ENCODE data around the gene TASP1.

The TASP1 gene

GRCh38 chr20:13443690-13444089 lies 195.0 kb downstream of the TASP1 start:
- TF ChIP-seq, protein P1, sequence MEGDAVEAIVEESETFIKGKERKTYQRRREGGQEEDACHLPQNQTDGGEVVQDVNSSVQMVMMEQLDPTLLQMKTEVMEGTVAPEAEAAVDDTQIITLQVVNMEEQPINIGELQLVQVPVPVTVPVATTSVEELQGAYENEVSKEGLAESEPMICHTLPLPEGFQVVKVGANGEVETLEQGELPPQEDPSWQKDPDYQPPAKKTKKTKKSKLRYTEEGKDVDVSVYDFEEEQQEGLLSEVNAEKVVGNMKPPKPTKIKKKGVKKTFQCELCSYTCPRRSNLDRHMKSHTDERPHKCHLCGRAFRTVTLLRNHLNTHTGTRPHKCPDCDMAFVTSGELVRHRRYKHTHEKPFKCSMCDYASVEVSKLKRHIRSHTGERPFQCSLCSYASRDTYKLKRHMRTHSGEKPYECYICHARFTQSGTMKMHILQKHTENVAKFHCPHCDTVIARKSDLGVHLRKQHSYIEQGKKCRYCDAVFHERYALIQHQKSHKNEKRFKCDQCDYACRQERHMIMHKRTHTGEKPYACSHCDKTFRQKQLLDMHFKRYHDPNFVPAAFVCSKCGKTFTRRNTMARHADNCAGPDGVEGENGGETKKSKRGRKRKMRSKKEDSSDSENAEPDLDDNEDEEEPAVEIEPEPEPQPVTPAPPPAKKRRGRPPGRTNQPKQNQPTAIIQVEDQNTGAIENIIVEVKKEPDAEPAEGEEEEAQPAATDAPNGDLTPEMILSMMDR (IDR thresholded peaks at IDR 0.05; ENCODE audit: insufficient read depth, low read depth, low read length, missing control alignments): no peak
- DNase-seq (ENCODE audit: low read depth): no peak
- H3K4me3 ChIP-seq (ENCODE audit: low read length): no peak overlapping the region

DNA sequence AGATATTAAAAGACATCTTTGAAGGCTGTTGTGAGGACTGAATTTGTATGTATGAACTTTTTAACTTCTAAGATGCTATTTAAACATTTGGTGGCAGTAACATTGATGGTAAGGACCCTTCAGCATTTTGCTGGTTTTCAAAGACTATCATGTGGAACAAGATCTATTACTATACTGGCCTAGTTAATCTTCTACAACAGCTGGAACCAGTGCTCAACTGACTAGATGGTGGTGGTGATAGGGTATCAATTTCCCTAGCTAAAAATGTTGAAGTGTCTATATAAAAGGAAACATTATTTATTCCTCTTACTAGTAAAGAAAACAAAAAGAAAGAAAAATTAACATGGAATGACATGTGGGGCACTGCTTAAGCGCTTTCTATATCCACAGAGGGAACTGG lies 195.7 kb downstream of the TASP1 start:
- DNase-seq (ENCODE audit: low read depth): no peak
- TF ChIP-seq, protein P1 (IDR thresholded peaks at IDR 0.05; ENCODE audit: insufficient read depth, low read depth, low read length, missing control alignments): no peak
- no peak overlapping the region for H3K4me3 ChIP-seq (ENCODE audit: low read length)

GRCh38 chr20:13441388-13441787 lies 197.3 kb downstream of the TASP1 start:
- H3K4me3 ChIP-seq (ENCODE audit: low read length): no peak overlapping the region
- TF ChIP-seq, protein P1 (IDR thresholded peaks at IDR 0.05; ENCODE audit: insufficient read depth, low read depth, low read length, missing control alignments): no peak
- no peak for DNase-seq (ENCODE audit: low read depth)

DNA sequence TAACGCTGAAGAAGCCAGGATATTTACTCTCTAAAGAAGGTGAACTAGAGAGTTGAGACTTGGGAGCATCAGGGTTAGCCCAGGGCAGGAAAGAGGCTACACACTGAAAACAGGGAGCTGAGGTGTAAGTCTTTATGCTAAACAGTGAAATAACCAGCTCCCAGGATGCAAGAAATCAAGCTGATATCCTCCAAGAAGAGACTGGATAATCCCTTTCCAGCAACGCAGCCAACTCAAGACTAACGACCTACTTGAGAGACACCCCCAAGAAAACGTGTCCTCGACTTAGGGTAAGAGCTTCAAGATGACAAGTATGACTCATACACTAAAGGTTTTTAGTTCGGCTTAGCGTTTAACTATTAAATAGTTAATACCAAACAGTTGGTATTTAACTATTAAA lies 202.2 kb downstream of the TASP1 start:
- DNase-seq (ENCODE audit: low read depth): no peak
- TF ChIP-seq, protein P1 (IDR thresholded peaks at IDR 0.05; ENCODE audit: insufficient read depth, low read depth, low read length, missing control alignments): no peak
- no peak overlapping the region for H3K4me3 ChIP-seq (ENCODE audit: low read length)

- no peak overlapping the region for H3K4me3 ChIP-seq (ENCODE audit: low read length)
- no peak for DNase-seq (ENCODE audit: low read depth)
Observed at GRCh38 chr20:13432126-13432525, 206.6 kb downstream of the TASP1 start.

GRCh38 chr20:13430346-13431002 lies 208.3 kb downstream of the TASP1 start:
- TF ChIP-seq, protein P1 (IDR thresholded peaks at IDR 0.05; ENCODE audit: insufficient read depth, low read depth, low read length, missing control alignments): no peak
- DNase-seq (ENCODE audit: low read depth): peak; percentile 55
- H3K4me3 ChIP-seq (ENCODE audit: low read length): no peak overlapping the region

More at GRCh38 chr20:13432126-13432525, 206.6 kb downstream of the TASP1 start:
- TF ChIP-seq, protein P1 (IDR thresholded peaks at IDR 0.05; ENCODE audit: insufficient read depth, low read depth, low read length, missing control alignments): no peak

- no peak overlapping the region for H3K4me3 ChIP-seq (ENCODE audit: low read length)
- no peak for DNase-seq (ENCODE audit: low read depth)
- TF ChIP-seq, protein P1 (IDR thresholded peaks at IDR 0.05; ENCODE audit: insufficient read depth, low read depth, low read length, missing control alignments): no peak
Observed at GRCh38 chr20:13428684-13429083, 210.0 kb downstream of the TASP1 start.

Data from epithelial cell of esophagus (primary cell).